Endothelial cell of umbilical vein (primary cell): ENCODE results near the gene STAT2. TPM values are rescaled to one million over a fixed set of nuclear protein-coding genes. Genes with fewer than 3 reads are reported as not detected.

Source experiments
- BruUV-seq: library from RNA; stranded (reverse); fragments of 400-500 nt; replicated peaks from 2 replicates; lab custom pipeline; 2021; lab: Mats Ljungman, UMichigan
- CTCF ChIA-PET: fragments of 300-600, 350-600 bp; sonication (Branson Sonifier 250); formaldehyde crosslinking; loops from one replicate; lab custom pipeline; 2021; ENCODE audit warnings: antibody characterized with exemption, inconsistent platforms; lab: Charles Lee
- POLR2A ChIA-PET: fragments of 300-600, 350-600 bp; sonication (Branson Sonifier 250); formaldehyde crosslinking; loops from one replicate; lab custom pipeline; 2021; ENCODE audit warnings: antibody characterized with exemption, inconsistent platforms; lab: Charles Lee
- DNase-seq: peaks from one replicate; pipeline ENCODE4 v3.0.0-alpha.2; 2011; ENCODE audit warnings: low read depth, low spot score
- FAIRE-seq: peaks from 2 replicates; lab custom pipeline; 2011; peaks lifted over from hg19 to GRCh38; lab: Jason Lieb, UNC
- H2AFZ ChIP-seq: 2 replicates; pipeline ENCODE4 v1.6.0; 2012; ENCODE audit warnings: low read depth, low read length, control low read depth, inconsistent platforms
- H3K27ac ChIP-seq: 2 replicates; pipeline ENCODE4 v1.5.1; 2011; ENCODE audit warnings: low read depth, mild to moderate bottlenecking, control low read depth, low read length, moderate library complexity; ENCODE audit not compliant: insufficient read depth
- H3K27me3 ChIP-seq, 2 experiments: 2 replicates each; pipeline versions ENCODE4 v1.6.0 to v1.6.1; 2011; ENCODE audit warnings: low read length in 2 of 2, mixed read lengths in 1 of 2; ENCODE audit not compliant: control insufficient read depth in 2 of 2, insufficient read depth in 2 of 2
- H3K36me3 ChIP-seq, 2 experiments: 2 replicates in 1 of 2; 3 replicates in 1 of 2; pipeline ENCODE4 v1.5.1; 2011; ENCODE audit warnings: low read length in 2 of 2, mild to moderate bottlenecking in 1 of 2, moderate library complexity in 1 of 2; ENCODE audit not compliant: control insufficient read depth in 2 of 2, insufficient read depth in 2 of 2; ENCODE audit errors: extremely low read depth in 1 of 2
- H3K4me1 ChIP-seq: 3 replicates; pipeline ENCODE4 v1.5.1; 2011; ENCODE audit warnings: mild to moderate bottlenecking, low read length; ENCODE audit not compliant: control insufficient read depth, insufficient read depth; ENCODE audit errors: extremely low read depth
- H3K4me2 ChIP-seq: 2 replicates; pipeline ENCODE4 v1.6.1; 2011; ENCODE audit warnings: low read length, control low read depth, mixed read lengths; ENCODE audit not compliant: insufficient read depth
- H3K4me3 ChIP-seq, 3 experiments: fragments of 200-600 bp in 1 of 3; sonication (generic), shearing (Covaris generic) in 1 of 3; replicated peaks in 1 of 3; 2 replicates each; pipeline ENCODE4 v1.5.1; 2011 to 2016; ENCODE audit warnings: control low read depth in 3 of 3, low read length in 3 of 3, mild to moderate bottlenecking in 2 of 3, inconsistent platforms in 1 of 3, low read depth in 1 of 3, moderate library complexity in 1 of 3; ENCODE audit not compliant: insufficient read depth in 1 of 3
- H3K79me2 ChIP-seq: 2 replicates; pipeline ENCODE4 v1.6.0; 2012; ENCODE audit warnings: low read length, inconsistent platforms; ENCODE audit not compliant: control insufficient read depth, insufficient read depth
- H3K9ac ChIP-seq: replicated peaks from 2 replicates; pipeline ENCODE3; 2011; ENCODE audit warnings: low read length, control low read depth; ENCODE audit not compliant: insufficient read depth; ENCODE audit errors: extremely low read depth
- H3K9me1 ChIP-seq: replicated peaks from 3 replicates; pipeline ENCODE4 v1.6.0; 2011; ENCODE audit warnings: mild to moderate bottlenecking, low read length; ENCODE audit not compliant: control insufficient read depth, insufficient read depth; ENCODE audit errors: extremely low read depth
- H3K9me3 ChIP-seq: replicated peaks from 2 replicates; pipeline ENCODE4 v1.5.1; 2012; ENCODE audit warnings: low read length, inconsistent platforms; ENCODE audit not compliant: control insufficient read depth, insufficient read depth
- H4K20me1 ChIP-seq: replicated peaks from 2 replicates; pipeline ENCODE3; 2011; ENCODE audit warnings: mild to moderate bottlenecking, low read length; ENCODE audit not compliant: control insufficient read depth, insufficient read depth; ENCODE audit errors: extremely low read depth
- EZH2 ChIP-seq: IDR thresholded peaks from 2 replicates; pipeline ENCODE4 v1.6.1; 2012; ENCODE audit warnings: borderline replicate concordance, low read depth, mild to moderate bottlenecking, moderate library complexity, low read length, inconsistent platforms; ENCODE audit not compliant: severe bottlenecking
- GATA2 ChIP-seq: IDR thresholded peaks from 2 replicates; pipeline ENCODE4 v1.7.0; 2011; ENCODE audit warnings: low read depth, mild to moderate bottlenecking, moderate library complexity, mixed read lengths, low read length; ENCODE audit not compliant: insufficient read length, insufficient read depth
- JUN ChIP-seq: IDR thresholded peaks from 2 replicates; pipeline ENCODE4 v1.6.1; 2011; ENCODE audit warnings: borderline replicate concordance, low read depth; ENCODE audit not compliant: insufficient read length, insufficient read depth
- MYC ChIP-seq: IDR thresholded peaks from one replicate; pipeline ENCODE4 v1.6.1; 2011; ENCODE audit warnings: mild to moderate bottlenecking, low read depth, low read length
- POLR2A ChIP-seq: IDR thresholded peaks from 2 replicates; pipeline ENCODE4 v1.6.1; 2012; ENCODE audit warnings: low read depth, mild to moderate bottlenecking, control low read depth, low read length
- POLR2AphosphoS5 ChIP-seq: IDR thresholded peaks from 2 replicates; pipeline ENCODE4 v1.6.1; 2012; ENCODE audit warnings: low read depth, mild to moderate bottlenecking, control low read depth, low read length, moderate library complexity; ENCODE audit not compliant: insufficient read depth
- dilution Hi-C: fragments of 300-500 bp; cut with MboI; formaldehyde crosslinking; loops from one replicate; pipeline ENCODE4 v1.15.0; 2019; ENCODE audit warnings: low sequenced_read_pairs; ENCODE audit not compliant: extremely low pct_ligation_motif_present
- intact Hi-C: fragments of 100-400 bp; cut with micrococcal nuclease; formaldehyde crosslinking; loops from one replicate; pipeline ENCODE4 v1.10.0; 2022
- polyA plus RNA-seq, 4 experiments: library from polyadenylated mRNA; depleted of rRNA in 3 of 4; stranded (reverse) in 3 of 4; unstranded in 1 of 4; fragments of >200 nt; gene quantifications; 2 replicates each; pipeline versions ENCODE4 v1.2.1 to v1.2.3, GENCODE V29; 2011 to 2012; ENCODE audit warnings: missing spikeins in 1 of 4
- total RNA-seq: library from RNA; stranded (reverse); gene quantifications from 2 replicates; pipeline ENCODE4 v1.2.3, GENCODE V29; 2021
- TF ChIP-seq, protein P1 (sequence below): IDR thresholded peaks from 2 replicates; pipeline ENCODE4 v1.6.1; 2011; ENCODE audit not compliant: insufficient read depth, insufficient read length
- TF ChIP-seq, protein P2 (sequence below), 2 donors: IDR thresholded peaks; 1 replicate in 1 of 2; 2 replicates in 1 of 2; pipeline ENCODE4 v1.5.1; 2011; ENCODE audit warnings: low read length in 2 of 2, mild to moderate bottlenecking in 2 of 2, moderate library complexity in 2 of 2, control low read depth in 1 of 2, inconsistent platforms in 1 of 2, low read depth in 1 of 2; ENCODE audit not compliant: insufficient read depth in 1 of 2; ENCODE audit errors: extremely low read depth in 1 of 2

Gene STAT2
- total and polyA plus RNA-seq, 2 donors (not counting 3 experiments of a cell fraction or from before 2014, with no cell fraction given) = 62.8 to 66.5 TPM

DNA sequence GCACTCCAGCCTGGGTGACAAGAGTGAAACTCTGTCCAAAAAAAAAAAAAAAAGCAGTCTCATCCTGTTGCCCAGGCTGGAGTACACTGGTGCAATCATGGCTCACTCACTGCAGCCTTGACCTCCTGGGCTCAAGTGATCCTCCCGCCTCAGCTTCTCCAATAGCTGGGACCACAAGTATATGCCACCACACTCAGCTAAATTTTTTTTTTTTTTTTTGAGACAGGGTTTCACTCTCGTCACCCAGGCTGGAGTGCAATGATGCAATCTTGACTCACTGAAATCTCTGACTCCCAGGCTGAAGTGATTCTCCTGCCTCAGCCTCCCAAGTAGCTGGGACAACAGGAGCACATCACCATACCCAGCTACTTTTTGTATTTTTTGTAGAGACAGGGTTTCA is 38.9 kb downstream of the STAT2 start:
- intact Hi-C loops = no loop called here
- Histone ChIP-seq H3K4me1 (no peaks in the 10 kb centered on the region), H3K27me3 (no peaks in the 10 kb centered on the region), H3K9me3 (no peaks in the 10 kb centered on the region), H2AFZ (no peak overlapping the region), H3K27ac (no peak overlapping the region), H3K4me3 (no peak overlapping the region), H4K20me1 (no peaks in the 10 kb centered on the region), H3K4me2 (no peak overlapping the region), H3K9me1 (no peaks in the 10 kb centered on the region), H3K9ac (no peak overlapping the region), H3K36me3 (no peaks in the 10 kb centered on the region), H3K79me2 (no peaks in the 10 kb centered on the region)
- BruUV-seq = no TSS peak
- FAIRE-seq (no peak), DNase-seq (no peak)
- TF ChIP-seq EZH2 = no peak
- dilution Hi-C loops = no loop called here
- POLR2A ChIA-PET = interaction anchor here (0.6 to 0.7 kb wide), 2 partner anchors 11 to 32 kb away, joined by 4 to 5 read pairs; no protein-coding TSS in a partner anchor
- CTCF ChIA-PET = no interaction called here

DNA sequence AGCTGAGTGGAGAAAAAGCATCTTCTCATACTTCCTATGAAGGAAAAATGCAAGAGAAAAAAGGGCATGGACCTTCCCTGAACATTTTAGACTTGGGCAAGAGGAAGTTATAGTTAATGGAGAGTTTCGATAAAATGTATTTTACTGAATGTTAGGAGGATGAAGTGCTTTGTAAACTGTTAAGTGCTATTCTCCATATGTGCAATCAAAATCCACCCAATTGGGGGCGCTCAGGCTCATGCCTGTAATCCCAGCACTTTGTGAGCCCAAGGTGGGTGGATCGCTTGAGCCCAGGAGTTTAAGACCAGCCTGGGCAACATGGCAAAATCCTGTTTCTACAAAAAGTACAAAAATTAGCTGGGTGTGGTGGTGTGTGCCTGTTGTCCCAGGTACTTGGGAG is 42.2 kb downstream of the STAT2 start:
- CTCF ChIA-PET = interaction anchor here (4.5 kb wide), 1 partner anchor 145 kb away, joined by 60 read pairs; no protein-coding TSS in a partner anchor
- Histone ChIP-seq H3K4me3 (no peak overlapping the region), H4K20me1 (no peaks in the 10 kb centered on the region), H3K36me3 (no peaks in the 10 kb centered on the region), H3K27ac (no peak overlapping the region), H3K4me2 (no peak overlapping the region), H3K79me2 (peaks cover 13% of the 10 kb centered on the region), H3K9me1 (no peaks in the 10 kb centered on the region), H3K4me1 (peaks cover 9% of the 10 kb centered on the region), H3K9me3 (no peaks in the 10 kb centered on the region), H2AFZ (no peak overlapping the region), H3K27me3 (no peaks in the 10 kb centered on the region), H3K9ac (no peak overlapping the region)
- intact Hi-C loops = no loop called here
- TF ChIP-seq JUN (no peak), POLR2AphosphoS5 (no peak), POLR2A (no peak), EZH2 (no peak), MYC (no peak), GATA2 (no peak)
- TF ChIP-seq, protein P1, sequence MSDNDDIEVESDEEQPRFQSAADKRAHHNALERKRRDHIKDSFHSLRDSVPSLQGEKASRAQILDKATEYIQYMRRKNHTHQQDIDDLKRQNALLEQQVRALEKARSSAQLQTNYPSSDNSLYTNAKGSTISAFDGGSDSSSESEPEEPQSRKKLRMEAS = no peak
- TF ChIP-seq, protein P2, sequence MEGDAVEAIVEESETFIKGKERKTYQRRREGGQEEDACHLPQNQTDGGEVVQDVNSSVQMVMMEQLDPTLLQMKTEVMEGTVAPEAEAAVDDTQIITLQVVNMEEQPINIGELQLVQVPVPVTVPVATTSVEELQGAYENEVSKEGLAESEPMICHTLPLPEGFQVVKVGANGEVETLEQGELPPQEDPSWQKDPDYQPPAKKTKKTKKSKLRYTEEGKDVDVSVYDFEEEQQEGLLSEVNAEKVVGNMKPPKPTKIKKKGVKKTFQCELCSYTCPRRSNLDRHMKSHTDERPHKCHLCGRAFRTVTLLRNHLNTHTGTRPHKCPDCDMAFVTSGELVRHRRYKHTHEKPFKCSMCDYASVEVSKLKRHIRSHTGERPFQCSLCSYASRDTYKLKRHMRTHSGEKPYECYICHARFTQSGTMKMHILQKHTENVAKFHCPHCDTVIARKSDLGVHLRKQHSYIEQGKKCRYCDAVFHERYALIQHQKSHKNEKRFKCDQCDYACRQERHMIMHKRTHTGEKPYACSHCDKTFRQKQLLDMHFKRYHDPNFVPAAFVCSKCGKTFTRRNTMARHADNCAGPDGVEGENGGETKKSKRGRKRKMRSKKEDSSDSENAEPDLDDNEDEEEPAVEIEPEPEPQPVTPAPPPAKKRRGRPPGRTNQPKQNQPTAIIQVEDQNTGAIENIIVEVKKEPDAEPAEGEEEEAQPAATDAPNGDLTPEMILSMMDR (IDR thresholded peaks at IDR 0.05; ENCODE audit: extremely low read depth in 1 of 2, insufficient read depth in 1 of 2, low read depth in 1 of 2, low read length in 2 of 2) = no peak
- DNase-seq = no peak
- BruUV-seq = no TSS peak
- FAIRE-seq = no peak
- POLR2A ChIA-PET = no interaction called here
- dilution Hi-C loops = no loop called here
